Right lobe of liver (tissue), 4 donors: Measurements from ENCODE around the gene B3GALT6.

Experiments
- CTCF ChIP-seq, 4 donors: fragments of 200-600 bp in 3 of 4; fragments of 450-650 bp in 1 of 4; IDR thresholded peaks; one replicate each; pipeline versions ENCODE4 v1.5.1 to v1.8.0; 2016 to 2022; ENCODE audit warnings: antibody characterized with exemption in 4 of 4, mild to moderate bottlenecking in 2 of 4
- POLR2A ChIP-seq: fragments of 450-650 bp; IDR thresholded peaks from one replicate; pipeline ENCODE4 v1.6.1; 2017; ENCODE audit warnings: antibody characterized with exemption, mild to moderate bottlenecking
- donor health status: DM: no; HTN: no; CAD: no.
- donor health status: DM: no; HTN: no; CAD: no.
- donor health status: DM: no; HTN: yes; CAD: no.

GRCh38 chr1:1264026-1264425, 32.0 kb downstream of the B3GALT6 start:
- no peak for TF ChIP-seq CTCF (IDR thresholded peaks at IDR 0.05)
- TF ChIP-seq POLR2A, result no peak
